Retina (tissue), 1 donor: ENCODE measurements around the gene CREBBP.

Experiments
- DNase-seq: peaks from one replicate; pipeline ENCODE4 v3.0.0-alpha.2; 2016

CREBBP gene

DNA sequence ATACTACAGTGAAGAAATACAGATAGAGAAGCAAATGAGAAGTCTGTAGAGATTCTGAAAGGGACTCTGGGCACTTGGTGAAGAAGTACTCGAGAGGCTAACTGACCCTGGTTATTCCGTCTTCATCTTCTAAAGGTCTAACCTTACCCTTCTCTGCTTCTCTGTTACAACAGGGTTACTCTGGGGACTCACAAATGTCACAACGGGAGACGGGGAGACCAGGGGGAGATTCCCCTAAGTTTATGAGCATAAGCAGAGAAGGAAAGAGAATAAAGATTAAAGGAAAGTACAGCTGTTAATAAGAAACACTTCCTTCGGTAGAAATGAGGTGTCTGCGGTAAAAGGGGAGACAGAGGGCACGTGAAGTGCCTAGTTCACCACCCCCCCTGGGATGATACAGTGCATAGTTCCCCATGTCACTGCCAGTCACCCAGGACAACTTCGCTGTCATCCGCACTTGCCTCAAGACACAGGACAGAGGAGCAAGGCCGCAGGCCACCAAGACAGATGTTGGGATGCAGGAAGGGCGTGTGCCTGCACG is 88.0 kb downstream of the CREBBP start:
- no peak for DNase-seq

DNA sequence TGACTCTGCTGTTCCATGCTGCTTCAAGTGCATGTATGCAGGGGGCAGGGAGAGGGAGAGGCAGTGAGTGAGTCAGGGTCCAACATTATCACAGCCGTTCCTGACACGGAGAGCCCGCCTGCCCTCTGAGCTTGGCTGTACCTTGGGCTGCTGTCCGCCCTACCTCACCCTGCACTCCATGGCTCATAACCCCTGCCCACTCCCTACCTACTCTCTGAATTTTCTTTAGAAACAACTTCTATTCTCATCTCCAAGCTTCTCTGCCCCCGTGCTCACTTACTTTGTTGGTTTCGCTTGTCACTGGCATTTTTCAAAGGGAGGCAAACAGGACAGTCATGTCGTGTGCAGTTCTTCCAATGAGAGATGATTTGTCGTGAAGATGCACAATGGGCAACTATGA is 88.8 kb downstream of the CREBBP start:
- DNase-seq: no peak

DNA sequence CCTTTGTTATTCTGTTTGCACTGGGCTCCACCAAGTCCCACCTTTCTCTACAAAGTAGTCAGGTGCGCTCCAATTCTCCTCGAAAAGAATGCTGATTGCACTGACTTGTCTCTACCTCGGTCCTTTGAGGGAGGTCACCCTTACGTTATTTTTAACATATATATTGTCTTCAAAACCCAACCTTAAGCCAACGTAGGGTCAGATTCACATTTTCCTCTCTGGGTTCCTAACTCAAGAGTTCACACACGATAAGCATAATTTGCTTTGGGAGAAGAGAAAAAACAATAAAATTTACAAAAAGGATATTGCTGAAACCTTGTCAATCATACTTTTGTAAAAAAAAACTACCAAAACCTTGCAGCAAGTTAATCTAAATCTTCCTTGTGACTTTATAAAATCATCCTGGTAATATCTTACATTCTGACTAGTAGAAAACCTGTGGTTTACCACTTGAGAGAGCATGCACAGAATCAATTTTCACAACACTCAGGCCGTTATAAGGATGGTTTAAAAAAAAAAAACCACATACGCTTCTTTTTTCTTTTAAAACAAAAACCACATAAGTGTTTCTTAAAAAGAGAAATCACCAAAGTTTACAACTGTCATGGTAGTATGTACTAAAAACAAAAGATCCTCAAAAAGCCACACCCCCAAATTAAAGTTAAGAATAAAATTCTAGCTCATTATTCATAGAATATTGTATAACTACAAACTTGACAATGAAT is 91.0 kb downstream of the CREBBP start:
- no peak for DNase-seq

DNA sequence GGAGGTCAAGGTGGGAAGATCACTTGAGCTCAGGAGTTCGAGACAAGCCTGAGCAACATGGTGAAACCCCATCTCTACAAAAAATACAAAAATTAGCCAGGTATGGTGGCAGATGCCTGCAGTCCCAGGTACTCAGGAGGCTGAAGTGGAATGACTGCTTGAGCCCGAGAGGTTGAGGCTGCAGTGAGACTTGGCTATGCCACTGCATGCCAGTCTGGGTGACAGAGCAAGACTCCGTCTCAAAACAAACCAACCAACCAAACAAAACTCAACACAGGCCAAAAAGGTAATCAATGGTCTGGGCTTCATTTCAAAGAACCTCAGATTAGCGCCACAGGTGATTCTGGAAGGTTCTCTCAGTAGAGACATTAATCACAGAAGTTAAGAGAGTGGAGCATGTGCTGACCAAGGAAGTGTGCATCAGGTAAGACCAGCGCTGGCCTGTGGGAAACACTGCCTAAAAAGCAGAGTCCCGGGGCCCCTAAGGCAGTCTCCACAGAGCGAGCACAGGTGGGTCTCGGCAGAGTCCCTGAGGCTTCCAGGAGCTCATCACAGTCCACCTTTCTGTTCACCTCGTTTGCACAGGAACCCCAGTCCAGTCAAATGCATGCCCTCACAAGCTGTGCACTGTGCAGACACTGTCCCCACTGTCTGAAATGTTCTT is 91.7 kb downstream of the CREBBP start:
- no peak for DNase-seq

DNA sequence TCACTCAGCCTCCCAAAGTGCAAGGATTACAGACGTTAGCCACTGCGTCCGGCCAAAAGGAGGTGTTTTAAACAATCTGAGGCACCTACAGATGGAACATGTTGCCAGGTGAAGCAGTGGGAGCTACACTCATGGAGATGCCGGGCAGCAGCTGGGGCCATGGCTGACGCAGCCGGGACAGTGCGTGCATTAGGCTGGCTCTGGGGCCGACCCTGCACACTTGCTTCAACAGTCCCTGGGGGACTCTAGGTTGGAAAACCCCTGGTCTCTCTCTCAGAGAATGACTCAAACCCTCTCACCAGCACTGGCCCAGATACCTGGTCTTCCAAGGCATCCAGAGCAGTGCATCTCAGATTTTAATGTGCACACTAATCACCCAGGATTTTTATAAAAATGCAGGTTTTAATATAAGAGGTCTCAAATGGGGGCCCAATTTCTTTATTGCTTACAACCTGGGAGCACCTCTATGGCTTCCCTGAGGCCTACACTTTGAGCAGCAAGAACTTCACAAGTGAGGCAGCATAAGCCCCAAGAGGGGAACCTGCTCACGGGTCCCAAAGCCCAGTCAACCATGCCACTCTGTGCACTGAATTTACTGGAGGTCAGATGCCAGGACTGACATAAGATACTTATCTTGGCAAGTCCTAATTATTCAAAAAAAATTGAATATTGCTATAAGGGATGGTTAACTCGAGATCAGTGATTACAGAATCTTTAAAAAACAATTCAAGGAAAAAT is 92.4 kb downstream of the CREBBP start:
- no peak for DNase-seq

- no peak for DNase-seq
Measured at GRCh38 chr16:3785413-3785812, 95.1 kb downstream of the CREBBP start.

- no peak for DNase-seq
Measured at GRCh38 chr16:3783516-3783915, 97.0 kb downstream of the CREBBP start.

- DNase-seq: no peak
Measured at GRCh38 chr16:3782566-3782965, 97.9 kb downstream of the CREBBP start.

GRCh38 chr16:3781421-3781820 is 99.1 kb downstream of the CREBBP start:
- DNase-seq: no peak

GRCh38 chr16:3780570-3780969 is 99.9 kb downstream of the CREBBP start:
- DNase-seq: no peak

DNA sequence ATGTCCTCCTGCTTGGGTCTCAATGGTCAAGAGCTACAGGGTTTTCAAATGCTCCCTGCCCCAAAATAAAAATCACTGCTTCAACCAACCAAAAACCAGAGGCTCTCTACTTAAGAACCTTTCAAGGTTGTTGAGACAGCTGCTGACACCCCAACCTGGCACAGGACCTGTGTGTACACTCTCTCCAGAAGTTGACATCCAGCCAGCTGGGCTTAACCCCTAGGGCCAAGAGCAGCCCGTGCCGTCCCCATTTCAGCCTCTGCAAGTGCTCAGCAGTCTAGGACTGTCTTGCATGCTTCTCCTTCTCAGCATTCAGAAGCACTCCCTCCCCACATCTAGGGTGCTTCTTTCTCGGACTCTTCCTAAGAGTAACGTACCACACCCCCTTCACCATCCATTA is 104.2 kb downstream of the CREBBP start:
- no peak for DNase-seq

- DNase-seq: no peak
Measured at GRCh38 chr16:3774819-3775218, 105.7 kb downstream of the CREBBP start.

GRCh38 chr16:3774156-3774767 is 106.3 kb downstream of the CREBBP start:
- no peak for DNase-seq

DNA sequence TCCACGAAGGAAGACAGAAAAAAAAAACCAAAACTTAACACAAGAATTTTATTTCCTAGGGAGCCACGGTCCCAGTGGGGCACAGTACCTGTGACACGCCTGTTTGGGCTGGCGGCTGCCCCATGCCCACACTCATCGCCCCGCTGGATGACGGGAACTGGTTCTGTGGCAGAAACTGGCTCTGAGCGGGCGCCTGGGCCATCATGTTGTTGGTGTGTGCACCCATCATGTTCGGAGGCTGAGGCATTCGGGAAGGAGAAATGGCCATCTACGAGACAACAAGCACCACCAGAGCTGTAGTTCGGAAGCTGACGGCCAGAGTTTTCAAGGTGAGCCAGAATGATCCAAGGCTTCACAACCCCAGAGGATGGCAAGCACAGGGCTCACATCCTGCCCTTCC is 106.8 kb downstream of the CREBBP start:
- DNase-seq: no peak

GRCh38 chr16:3771513-3771912 is 109.0 kb downstream of the CREBBP start:
- DNase-seq: no peak

- no peak for DNase-seq
Measured at GRCh38 chr16:3770530-3770929, 110.0 kb downstream of the CREBBP start.

- DNase-seq: no peak
Measured at GRCh38 chr16:3769942-3770341, 110.6 kb downstream of the CREBBP start.

DNA sequence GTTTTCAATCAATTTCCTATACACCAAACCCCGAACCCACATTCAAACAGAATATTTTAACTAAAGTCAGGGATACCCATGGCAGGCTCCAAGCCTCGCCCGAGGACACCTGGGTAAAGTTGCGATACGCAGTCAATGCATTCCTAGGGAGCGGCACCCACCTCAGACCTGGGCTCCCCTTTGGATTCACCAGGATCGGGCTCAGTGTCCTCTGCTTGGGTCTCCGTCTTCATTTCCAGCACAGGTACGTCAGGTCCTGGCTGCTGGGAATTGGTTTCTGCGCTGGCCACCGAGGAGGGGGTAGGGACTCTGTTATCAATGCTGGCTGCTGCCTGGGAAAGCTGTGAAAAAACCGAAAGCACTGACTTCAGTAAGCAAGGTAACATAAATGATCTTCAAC is 111.5 kb downstream of the CREBBP start:
- no peak for DNase-seq

GRCh38 chr16:3767333-3767986 is 113.1 kb downstream of the CREBBP start:
- DNase-seq: no peak

GRCh38 chr16:3766177-3766576 is 114.3 kb downstream of the CREBBP start:
- no peak for DNase-seq

DNA sequence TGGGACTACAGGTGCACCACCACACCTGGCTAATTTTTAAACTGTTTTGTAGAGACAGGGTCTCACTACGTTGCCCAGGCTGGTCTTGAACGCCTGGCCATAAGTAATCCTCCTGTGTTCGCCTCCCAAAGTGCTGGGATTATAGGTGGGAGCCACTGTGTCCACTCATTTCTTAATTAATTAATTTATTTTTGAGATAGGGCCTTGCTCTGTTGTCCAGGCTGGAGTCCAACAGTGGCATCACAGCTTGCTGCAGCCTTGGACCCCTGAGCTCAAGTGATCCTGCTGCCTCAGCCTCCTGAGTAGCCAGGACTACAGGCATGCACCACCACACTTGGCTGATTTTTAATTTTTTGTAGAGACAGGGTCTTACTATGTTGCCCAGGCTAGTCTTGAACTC is 116.1 kb downstream of the CREBBP start:
- no peak for DNase-seq

DNA sequence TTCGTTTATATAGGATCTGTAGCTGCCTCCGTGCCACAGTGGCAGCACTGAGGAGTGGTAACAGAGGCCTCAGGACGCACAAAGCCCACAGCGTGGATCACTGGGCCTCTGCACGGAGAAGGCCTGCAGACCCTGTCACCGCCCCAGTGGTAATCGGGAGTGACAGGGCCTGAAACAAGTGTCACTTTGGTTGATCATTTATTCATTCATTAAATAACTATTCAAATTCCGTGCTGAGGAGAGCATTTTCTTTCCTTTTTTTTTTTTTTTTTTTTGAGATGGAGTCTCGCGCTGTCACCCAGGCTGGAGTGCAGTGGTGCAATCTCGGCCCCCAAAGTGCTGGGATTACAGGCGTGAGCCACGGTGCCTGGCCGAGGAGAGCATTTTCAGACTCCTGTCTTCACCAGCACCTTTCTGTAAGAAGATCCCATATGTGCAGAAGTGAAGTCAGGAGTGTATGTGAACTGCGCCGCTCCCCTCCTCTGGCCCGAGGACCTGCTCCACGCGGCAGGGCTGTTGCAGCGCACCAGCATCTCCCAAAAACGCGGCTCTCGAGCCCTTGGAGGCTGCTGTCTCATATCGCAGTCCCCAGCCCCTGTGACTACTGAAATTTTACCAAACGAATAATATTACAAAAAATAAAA is 118.3 kb downstream of the CREBBP start:
- peak; percentile 87 for DNase-seq
